Right renal pelvis (tissue), 4 donors: ENCODE results near the gene CPEB1. TPM values are rescaled to one million over a fixed set of nuclear protein-coding genes. Genes with fewer than 3 reads are reported as not detected.
"Not testable (repeated sequence)": the region's sequence is repeated elsewhere in the genome, so short reads cannot be mapped to it uniquely, and the experiment has no call there.

Experiments
- DNase-seq, 4 donors: peaks; one replicate each; pipeline ENCODE4 v3.0.0-alpha.2; 2013; ENCODE audit warnings: low read depth in 4 of 4, low spot score in 3 of 4, missing footprints in 1 of 4
- polyA plus RNA-seq, 4 donors: library from polyadenylated mRNA; unstranded; fragments of 120-200 nt; gene quantifications; one replicate each; pipeline ENCODE4 v1.2.1, GENCODE V29; 2013; ENCODE audit not compliant: insufficient read length in 4 of 4

Gene CPEB1
- polyA plus RNA-seq, 4 donors = 1.9 to 2.9 (median 2.6) TPM

GRCh38 chr15:82551646-82552247, 95.4 kb downstream of the CPEB1 start:
- DNase-seq = no peak

- no peak for DNase-seq
Observed at GRCh38 chr15:82549199-82549665, 97.9 kb downstream of the CPEB1 start.

- DNase-seq = no peak
Observed at GRCh38 chr15:82548700-82549099, 98.5 kb downstream of the CPEB1 start.

- DNase-seq = no peak
Observed at GRCh38 chr15:82545478-82545877, 101.7 kb downstream of the CPEB1 start.

GRCh38 chr15:82545002-82545401, 102.2 kb downstream of the CPEB1 start:
- no peak for DNase-seq

- DNase-seq = no peak
Observed at GRCh38 chr15:82544431-82544830, 102.7 kb downstream of the CPEB1 start.

GRCh38 chr15:82543160-82543559, 104.0 kb downstream of the CPEB1 start:
- no peak for DNase-seq

- DNase-seq = peak in 2 of 4 donors; percentile 22 to 28
Observed at GRCh38 chr15:82540984-82541431, 106.2 kb downstream of the CPEB1 start.

- peak; percentile 94 to 98 (median 95) for DNase-seq
Observed at GRCh38 chr15:82540055-82540983, 106.8 kb downstream of the CPEB1 start, which contains the start of gene RPS17. TSS of gene RPS17 (minus strand) at chr15:82540457. CDS start at chr15:82540428, 29 bp downstream.

- no peak for DNase-seq
Observed at GRCh38 chr15:82539691-82540054, 107.5 kb downstream of the CPEB1 start.

- no peak for DNase-seq
Observed at GRCh38 chr15:82538961-82539690, 108.0 kb downstream of the CPEB1 start.

GRCh38 chr15:82537351-82537908, 109.7 kb downstream of the CPEB1 start:
- DNase-seq = no peak

- no peak for DNase-seq
Observed at GRCh38 chr15:82536409-82537350, 110.5 kb downstream of the CPEB1 start.

- no peak for DNase-seq
Observed at GRCh38 chr15:82535566-82536408, 111.4 kb downstream of the CPEB1 start.

- DNase-seq = not testable (repeated sequence)
Observed at GRCh38 chr15:82535151-82535550, 112.0 kb downstream of the CPEB1 start.

GRCh38 chr15:82534457-82534861, 112.7 kb downstream of the CPEB1 start:
- not testable (repeated sequence) for DNase-seq

GRCh38 chr15:82533801-82534200, 113.4 kb downstream of the CPEB1 start:
- DNase-seq = no peak

- DNase-seq = no peak
Observed at GRCh38 chr15:82532991-82533481, 114.1 kb downstream of the CPEB1 start.
